HuH-7.5 (cell line): ENCODE data around the gene ADAM17.
"Not testable (repeated sequence)": the region's sequence is repeated elsewhere in the genome, so short reads cannot be mapped to it uniquely, and the experiment has no call there.

Experiments used
- DNase-seq: peaks from one replicate; pipeline ENCODE4 v3.0.0; 2011; ENCODE audit warnings: low spot score

Gene ADAM17

DNA sequence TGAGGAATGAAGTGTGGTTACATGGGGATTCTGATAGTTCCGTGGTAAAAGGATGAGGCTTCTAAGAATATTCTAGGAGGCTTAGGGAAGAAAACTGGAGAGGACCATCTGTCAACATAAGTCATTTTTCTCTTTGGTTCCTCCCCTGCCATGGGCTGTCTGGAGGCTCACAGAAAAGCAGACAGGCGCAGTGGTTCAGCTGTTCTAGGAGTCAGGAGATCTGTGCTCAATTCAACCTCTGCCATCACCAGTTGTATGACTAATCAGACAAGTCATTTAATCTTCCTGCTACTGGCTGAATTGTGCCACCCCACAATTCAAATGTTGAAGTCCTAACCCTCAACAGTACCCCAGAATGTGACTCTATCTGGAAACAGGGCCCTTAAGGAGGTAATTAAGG lies 36.4 kb downstream of the ADAM17 start:
- no peak for DNase-seq

DNA sequence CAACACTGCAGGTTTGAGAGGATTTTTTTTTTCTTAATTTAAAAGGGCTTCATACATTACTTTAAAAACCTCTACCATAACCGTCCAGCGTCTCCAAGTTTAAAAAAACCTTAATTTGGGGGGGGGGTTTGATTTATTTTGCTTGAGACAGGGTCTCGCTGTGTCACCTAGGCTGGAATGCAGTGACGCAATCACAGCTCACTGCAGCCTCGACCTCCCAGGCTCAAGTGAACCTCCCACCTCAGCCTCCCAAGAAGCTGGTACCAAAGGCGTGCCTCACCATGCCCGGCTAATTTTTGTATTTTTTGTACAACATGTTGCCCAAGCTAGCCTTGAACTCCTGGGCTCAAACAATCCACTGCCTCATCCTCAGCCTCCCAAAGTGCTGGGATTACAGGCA lies 36.9 kb downstream of the ADAM17 start:
- DNase-seq = no peak

DNA sequence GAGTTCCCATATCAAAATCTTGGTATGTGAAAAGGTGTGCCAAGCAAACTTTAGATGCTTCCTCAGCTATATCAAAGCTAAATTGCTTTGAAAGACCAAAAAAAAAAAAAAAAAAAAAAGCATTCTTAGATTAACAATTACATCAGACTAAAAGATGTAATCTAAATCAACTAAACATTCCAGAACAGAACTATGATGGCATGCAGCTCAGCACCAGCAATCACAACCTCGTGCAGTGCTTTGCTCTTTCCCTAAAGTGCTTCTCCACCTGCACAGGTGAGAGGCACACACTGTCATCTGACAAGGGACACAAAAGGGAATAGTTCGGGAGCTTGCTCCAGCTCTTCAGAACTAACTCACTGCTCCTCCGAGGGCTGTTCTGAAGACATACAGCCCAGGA lies 37.5 kb downstream of the ADAM17 start:
- DNase-seq = no peak

DNA sequence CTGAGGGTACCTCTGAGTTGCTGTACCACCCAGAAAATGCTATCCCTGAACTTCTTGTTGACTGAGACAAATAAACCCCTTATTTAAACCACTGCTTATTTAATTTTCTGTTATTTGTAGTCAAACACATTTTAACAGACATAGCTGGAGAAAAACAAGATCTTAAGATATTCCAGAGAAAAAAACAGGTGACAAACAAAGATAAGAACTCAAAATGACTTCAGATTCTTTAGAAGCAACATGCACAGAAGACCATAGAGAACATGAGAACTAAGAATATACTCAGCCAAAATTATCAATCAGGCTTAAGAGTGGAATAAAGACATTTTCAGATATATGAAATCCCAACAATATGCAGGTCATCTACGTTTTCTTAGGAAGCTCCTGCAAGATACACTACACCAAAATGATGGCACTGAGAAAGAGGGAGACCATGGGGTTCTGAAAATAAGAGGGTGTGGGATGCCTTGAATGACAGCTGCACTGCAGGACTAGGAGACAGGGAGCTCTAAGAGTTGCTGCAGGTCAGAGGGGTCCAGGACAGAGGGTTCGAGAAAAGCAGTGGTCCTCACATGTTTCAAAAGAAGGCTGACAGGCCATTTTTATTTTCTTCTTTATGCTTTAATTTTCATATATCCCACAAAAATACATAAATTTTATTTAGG lies 38.4 kb downstream of the ADAM17 start:
- no peak for DNase-seq

DNA sequence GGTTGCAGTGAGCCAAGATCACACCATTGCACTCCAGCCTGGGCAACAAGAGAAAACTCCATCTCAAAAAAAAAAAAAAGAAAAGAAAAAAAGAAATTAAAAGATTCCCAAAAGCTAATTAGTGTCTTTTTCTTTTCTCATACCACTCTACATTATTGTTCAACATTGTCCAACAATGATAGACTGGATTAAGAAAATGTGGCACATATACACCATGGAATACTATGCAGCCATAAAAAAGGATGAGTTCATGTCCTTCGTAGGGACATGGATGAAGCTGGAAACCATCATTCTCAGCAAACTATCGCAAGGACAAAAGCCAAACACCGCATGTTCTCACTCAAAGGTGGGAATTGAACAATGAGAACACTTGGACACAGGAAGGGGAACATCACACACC lies 41.7 kb downstream of the ADAM17 start:
- not testable (repeated sequence) for DNase-seq

DNA sequence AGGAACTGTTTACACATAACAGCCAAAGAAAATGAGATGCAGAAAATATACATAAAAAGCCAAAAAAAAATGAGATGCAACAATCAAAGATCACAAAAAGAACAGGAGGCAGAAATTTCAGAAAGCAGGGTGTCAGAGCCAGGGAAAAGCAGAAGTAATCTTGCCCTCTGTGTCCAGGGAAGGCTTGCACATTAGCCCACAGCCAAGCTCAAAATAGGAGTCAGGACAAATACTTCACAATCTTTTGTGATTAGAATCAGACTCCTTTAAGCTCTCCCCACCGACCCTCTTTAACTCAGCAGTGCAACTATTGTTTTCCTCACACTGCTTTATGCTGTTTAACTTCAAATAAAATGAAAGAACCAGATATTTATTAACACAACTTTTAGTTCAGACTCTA lies 46.7 kb downstream of the ADAM17 start:
- no peak for DNase-seq

DNA sequence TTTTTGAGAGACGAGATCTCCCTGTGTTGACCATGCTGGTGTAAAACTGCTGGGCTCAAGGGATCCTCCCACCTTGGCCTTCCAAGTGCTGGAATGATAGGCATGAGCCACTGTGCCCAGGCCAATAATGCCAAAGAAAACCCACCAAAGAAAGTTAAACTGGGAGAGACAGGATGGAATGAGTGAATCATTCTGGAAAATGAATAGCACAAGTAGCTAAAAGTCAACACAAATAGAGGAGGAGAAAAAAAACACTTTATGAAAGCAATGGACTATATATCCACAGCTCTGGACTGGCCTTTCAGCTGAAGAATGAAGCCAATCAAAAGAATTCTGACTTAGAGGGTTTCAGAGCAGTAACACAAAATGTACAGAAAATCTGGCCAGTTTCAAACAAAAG lies 57.4 kb downstream of the ADAM17 start:
- DNase-seq = no peak

DNA sequence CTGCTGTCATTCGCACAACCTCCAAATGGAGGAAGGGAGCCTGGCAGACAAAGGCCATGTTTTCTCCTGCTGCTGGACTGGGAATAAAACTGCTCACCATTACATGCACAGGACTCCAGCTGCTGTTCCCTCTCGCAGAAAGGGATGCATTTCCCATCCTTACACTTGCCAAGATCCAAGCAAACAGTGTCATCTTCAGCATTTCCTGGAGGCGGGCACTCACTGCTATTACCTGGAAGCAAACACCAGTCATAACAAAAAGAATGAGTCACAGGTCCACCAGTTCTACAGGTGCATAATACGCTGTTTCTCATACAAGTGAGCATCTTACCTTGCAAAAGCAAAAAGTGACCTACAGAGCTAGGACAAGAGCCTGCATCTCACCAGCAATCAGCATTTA lies 58.6 kb downstream of the ADAM17 start:
- no peak for DNase-seq

DNA sequence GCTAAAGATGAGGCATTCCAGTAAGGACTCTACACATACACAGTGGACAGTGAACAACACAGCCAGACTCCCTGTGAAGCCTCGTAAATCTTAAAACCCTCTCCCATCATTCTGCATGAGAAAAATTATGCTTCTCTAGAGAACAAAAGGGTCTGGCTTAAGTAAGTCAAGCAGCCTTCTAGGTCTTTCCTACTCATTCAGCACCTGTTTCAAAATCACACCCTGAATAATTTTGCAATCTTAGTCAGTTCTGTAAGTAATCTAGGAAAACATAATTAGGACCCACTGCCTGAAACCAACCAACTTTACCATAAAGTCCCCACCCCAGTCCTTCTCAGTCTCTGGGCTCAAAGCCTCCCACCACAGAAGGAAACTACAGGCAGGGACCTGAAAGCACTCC lies 61.5 kb downstream of the ADAM17 start:
- no peak for DNase-seq

DNA sequence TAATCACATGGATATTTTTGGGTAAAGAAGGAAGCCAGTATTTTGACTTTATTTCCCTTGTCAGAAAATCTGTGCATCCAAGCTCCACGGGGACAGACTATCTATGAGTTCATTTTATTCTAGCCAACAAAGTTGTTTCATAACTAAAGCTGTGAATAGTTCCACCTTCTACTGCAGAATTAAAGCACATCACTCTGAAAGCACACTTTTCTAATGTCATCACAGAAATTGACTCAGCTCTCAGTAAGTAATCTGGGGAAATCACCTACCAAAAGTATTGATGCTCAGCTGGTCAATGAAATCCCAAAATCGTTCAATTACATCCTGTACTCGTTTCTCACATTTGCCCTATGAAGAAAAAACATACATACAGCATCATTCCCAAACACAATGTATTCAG lies 62.2 kb downstream of the ADAM17 start:
- DNase-seq = no peak

DNA sequence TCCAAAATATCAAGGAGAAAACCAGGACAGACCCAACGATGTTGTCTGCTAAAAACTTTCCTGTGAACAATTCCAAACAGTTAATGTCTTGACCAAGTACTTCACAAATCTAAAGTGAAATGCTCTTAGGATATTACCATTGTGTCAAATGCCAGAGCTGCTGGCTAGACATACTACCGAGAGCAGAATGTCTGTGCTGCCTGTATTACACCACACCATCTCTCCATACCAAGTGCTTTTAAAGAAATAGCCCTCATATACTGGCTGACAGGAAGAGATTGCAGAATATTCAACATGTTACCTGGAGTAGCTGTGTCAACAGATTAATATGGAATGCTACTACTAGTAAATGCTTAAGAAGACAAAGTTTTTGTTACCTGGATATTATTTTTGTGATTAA lies 62.7 kb downstream of the ADAM17 start:
- DNase-seq = no peak

DNA sequence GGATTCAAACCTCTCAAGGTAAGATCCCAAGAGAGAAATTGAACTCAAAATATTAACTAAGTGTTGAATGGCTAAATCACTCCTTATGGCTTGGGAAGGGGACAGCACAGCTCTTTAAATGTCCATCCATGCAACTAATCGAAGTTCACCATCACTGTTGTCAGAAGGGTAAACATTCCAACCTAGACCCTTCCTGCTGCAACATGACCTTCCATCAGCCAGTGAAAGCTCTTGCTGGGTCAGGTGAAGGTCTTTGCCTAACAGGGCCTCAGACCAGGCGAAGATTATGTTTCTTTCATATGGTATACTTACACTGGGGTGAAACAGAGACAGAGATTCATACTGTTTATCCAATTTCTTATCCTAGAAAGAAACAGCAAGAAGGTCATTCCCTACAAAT lies 64.8 kb downstream of the ADAM17 start:
- DNase-seq = peak; percentile 35

DNA sequence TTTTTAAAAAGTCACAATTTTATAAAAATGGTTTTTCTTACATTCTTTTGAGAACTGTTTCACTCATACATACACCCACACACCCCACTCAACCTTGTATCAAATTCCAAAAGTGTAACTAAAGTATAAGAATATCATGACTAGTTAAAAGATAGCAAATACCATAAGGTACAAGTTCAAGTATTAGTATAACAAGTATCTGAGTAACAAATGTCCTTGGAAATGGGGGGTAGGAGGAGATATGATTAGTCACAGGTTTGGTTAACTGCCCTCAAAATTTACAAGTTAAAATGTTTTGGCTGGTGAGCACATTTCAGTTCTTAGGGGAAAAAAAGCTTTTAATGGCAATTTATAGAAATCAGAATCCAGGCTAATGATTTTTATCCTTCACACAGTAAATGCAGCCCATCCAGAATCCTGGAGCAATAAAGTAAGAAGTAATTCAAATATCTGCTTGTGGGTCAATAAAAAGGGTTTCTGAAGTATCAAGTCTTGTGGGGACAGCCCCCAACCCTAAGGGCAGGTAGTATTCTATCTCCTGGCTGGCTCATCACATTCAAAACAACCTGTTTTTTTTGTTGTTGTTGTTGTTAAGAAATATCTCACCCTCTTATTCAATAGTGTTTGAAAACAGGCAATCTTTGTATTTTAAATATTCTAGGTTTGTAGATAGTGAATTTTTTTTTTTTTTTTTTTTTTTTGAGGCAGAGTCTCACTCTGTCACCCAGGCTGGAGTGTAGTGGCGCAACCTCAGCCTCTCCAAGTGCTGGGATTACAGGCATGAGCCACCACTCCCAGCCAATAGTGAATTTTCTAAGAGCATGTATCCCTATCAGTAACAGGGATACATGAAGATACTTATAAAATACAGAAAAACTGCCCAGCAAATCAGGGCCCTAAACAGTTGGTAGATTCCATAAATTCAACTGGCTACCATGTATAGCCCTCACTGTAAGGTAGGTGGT lies 66.8 kb downstream of the ADAM17 start:
- no peak for DNase-seq

DNA sequence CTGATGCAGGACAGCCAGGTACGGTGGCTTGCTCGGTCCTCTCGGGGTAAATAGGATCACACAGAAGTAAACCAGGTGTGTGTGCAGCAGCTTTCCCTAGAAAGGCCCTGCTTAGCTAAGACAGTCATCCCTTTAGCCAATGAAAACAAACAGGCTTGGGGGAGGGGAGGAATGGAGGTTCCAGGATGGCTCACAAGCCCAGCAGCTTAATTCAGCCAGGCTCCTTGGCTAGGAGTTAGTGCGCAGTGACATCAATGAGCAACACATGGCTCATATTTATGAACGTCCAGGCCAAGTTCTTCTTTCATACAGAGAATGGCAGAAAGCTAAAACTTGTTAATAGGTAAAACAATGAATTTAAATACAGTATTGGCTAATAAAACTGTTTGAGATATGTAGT lies 71.1 kb downstream of the ADAM17 start:
- no peak for DNase-seq

DNA sequence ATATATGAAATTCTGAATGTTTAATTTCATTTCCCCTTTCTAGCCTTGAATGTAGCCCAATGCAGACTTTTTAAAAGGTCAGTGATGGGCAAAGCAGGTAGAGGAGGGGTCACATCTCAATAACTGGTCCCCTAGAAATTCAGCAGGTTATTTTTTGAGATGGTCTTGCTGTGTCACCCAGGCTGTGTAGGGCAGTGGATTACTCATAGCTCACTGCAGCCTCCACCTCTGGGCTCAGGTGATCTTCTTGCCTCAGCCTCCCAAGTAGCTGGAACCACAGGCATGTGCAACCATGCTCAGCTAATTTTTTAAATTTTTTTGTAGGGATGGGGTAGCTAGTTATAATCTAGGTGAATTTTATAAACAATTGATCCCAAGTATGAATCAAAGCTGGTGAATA lies 72.5 kb downstream of the ADAM17 start:
- DNase-seq = no peak

DNA sequence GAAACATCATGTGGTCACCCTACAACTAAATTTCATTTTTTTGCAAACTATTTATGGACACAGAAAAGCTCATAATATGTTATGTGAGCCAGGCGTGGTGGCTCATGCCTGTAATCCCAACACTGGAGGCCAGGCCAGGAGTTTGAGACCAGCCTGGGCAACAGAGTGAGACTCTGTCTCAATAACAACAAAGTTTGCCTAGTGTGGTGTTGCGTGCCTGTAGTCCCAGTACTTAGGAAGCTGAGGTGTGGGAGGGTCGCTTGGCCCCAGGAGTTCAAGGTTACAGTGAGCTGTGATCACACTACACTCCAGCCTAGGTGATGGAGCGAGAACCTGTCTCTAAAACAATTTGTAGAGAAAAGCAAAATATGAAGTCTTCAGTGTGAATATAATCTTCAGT lies 75.5 kb downstream of the ADAM17 start:
- no peak for DNase-seq

DNA sequence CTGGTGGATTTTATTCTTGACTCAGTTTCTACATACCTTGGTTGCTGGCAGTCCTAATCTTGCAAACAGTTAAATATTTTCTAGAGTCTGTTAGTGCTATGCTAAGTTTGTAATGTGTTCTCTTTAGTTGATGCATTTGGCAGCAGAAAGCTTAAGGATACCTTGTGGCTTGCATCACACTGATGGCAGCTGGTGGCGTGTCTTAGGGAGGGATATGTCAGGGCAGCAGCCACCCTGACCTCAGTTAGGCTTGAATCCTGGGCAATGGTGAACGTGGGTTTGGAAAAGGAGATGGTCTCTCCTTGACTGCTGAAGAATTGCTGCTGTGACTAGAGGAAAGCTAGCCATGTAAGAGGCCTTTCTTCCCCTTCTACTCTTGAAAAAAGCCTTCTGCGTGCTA lies 77.1 kb downstream of the ADAM17 start:
- no peak for DNase-seq

DNA sequence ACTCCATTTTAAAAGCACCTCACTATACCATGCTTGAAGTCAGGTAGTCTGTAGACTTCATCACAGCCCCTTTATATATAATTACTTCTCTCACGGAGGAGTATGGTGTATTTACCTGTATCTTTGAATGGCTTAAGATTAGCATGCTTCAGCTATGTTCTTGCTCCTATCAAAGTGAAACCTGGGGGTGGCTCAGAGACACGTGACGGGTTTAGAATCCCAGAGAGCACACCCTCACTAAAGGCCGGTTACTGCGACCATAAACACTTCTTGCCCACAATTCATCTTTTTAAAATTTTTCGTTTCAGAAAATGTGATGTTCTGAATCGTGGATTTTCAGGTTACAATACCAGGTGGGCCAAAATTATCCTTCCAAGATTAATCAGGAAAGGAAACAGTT lies 77.7 kb downstream of the ADAM17 start:
- no peak for DNase-seq

DNA sequence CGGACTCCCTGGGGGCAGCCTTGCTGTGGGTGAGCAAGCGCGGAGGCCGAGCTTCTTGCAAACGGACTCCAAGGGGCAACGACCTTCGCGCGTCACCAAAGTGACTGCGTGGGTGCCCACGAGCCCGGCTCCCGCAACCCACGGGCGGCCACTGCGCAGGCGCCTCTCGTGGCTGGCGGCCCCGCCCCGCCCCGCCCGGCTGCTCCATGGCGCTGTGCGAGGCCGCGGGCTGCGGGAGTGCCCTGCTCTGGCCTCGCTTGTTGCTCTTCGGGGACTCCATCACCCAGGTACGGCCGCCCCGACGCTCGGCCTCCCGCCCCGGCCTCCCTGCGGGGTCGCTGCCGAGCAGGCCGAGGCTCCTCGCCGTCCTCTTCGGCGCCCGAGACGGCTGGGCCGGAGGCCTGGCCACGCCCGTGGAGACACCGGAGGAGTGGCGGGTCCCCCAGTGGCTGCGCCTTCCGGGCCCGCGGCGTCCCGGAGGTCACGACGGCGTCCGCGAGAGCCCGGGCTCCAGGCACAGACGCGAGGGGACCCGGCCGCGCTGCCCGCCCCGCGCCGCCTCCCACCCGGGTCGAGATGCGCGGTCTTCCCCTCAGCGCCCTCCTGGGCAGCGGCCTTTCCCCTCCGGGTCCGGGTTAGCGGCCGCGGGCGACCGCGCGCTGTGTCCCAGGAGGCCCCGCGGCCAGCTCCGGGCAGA lies 81.1 kb downstream of the ADAM17 start, which contains the start of gene IAH1:
Gene IAH1, plus strand, starts transcription at position 191 of the 697 bp plus-strand sequence. Its CDS starts 16 bp downstream, at position 207.
- DNase-seq = peak; percentile 79

DNA sequence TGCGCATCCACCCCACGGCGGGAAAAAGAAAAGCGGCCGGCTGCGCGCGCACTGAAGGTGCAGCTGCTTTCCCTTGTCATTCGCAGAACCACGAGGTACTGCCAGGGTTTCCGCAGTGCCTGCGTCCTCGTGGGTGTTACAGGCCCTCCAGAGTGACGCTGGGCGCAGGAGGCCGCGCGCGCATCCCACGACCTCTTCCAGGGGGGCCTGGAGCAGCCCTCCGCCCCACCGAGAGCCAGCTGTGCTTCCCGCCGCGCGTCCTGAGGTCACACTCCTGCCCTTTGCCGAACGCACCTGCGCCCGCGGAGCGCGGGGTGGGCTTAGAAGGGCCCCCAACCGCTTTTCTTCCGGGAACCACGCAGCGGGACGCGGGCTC lies 81.7 kb downstream of the ADAM17 start:
- no peak for DNase-seq

DNA sequence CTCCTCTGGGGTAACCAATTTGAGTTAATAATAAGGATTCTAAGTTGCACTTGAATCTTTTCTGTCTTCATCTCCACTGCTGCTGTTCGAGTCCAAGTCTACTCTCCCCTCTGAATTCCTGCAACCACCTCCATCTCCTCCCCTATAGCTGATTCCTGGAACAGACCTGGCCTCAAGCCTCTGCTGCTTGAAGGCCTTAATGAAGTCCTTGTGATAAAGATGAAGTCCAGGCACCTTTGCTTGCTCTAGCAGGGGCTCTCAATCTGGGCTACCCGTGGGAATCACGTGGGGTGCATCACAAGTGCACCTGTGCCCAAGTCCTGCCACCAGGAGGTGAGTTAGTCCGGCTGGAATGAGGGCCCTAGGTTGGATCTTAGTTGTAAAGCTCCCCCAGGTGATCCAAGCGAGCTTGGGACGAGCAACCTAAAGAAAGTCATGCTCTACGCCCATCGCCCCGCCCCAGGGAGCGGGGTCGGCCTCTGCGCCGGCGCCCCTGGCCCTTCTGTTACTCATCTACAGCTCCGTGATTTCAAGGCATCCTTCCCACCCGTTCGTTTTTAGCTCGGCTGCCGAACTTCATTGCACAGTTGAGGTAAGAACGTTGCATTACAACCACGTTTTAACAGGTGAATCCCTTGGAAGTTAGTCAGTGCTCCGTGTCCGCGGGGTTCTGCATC lies 82.2 kb downstream of the ADAM17 start:
- peak; percentile 49 for DNase-seq

DNA sequence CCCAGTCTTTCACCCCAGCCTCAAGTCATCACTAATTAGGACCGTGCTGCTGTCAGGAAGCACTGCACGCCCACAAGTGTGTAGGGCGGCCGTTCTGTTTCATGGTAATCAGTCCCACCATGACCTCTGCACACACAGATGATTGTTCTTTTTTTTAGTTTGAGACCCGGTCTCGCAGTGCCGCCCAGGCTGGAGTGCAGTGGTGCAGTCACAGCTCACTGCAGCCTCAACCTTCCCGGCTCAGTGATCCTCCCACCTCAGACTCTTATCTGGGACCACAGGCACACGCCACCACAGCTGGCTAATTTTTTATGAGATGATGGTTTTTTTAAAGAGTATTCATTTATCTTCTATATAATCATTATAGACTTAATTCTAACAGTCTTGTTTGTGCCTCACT lies 83.1 kb downstream of the ADAM17 start:
- no peak for DNase-seq
